Left lung (tissue), 10 donors: Measurements from ENCODE around the gene ZIC5. TPM values are rescaled to one million over a fixed set of nuclear protein-coding genes. Genes with fewer than 3 reads are reported as not detected.

Experiments used
- ATAC-seq: fragments of 200-7000 bp; cut with Tn5 transposase; one replicate; pipeline ENCODE4 v1.9.1; 2020; ENCODE audit warnings: moderate library complexity
- DNase-seq, 4 donors: peaks; one replicate each; pipeline ENCODE4 v3.0.0-alpha.2; 2013 to 2020
- H3K27ac ChIP-seq, 2 donors: fragments of 200-600 bp; sonication (generic) in 1 of 2; one replicate each; pipeline versions ENCODE4 v1.5.0 to v1.8.0; 2020 to 2021
- H3K27me3 ChIP-seq, 2 donors: fragments of 200-600 bp; sonication (generic) in 1 of 2; one replicate each; pipeline versions ENCODE4 v1.5.0 to v1.8.0; 2020 to 2021
- H3K36me3 ChIP-seq, 2 donors: fragments of 200-600 bp; sonication (generic) in 1 of 2; one replicate each; pipeline versions ENCODE4 v1.5.0 to v1.8.0; 2020 to 2021
- H3K4me1 ChIP-seq, 2 donors: fragments of 200-600 bp; one replicate each; pipeline ENCODE4 v1.8.0; 2021
- H3K4me3 ChIP-seq, 2 donors: fragments of 200-600 bp; sonication (generic) in 1 of 2; one replicate each; pipeline versions ENCODE4 v1.5.0 to v1.8.0; 2020 to 2021; ENCODE audit warnings: mild to moderate bottlenecking in 1 of 2
- H3K9me3 ChIP-seq, 2 donors: fragments of 200-600 bp; sonication (generic) in 1 of 2; one replicate each; pipeline versions ENCODE4 v1.5.0 to v1.8.0; 2020 to 2021
- intact Hi-C, 2 donors: fragments of 100-400 bp; cut with DNase I; formaldehyde crosslinking; loops; one replicate each; pipeline versions ENCODE4 v1.11.2 to v1.14.2; 2022
- polyA plus RNA-seq, 6 donors: library from polyadenylated mRNA; unstranded; fragments of 120-200 nt; gene quantifications; one replicate each; pipeline ENCODE4 v1.2.1, GENCODE V29; 2013; ENCODE audit not compliant: insufficient read length in 6 of 6
- total RNA-seq, 2 donors: library from RNA; stranded (reverse); fragmentation: NEBNext Ultra II Directional; extraction: Animal tissue kit (Norgen Biotek cat#: 25700); gene quantifications; one replicate each; pipeline ENCODE4 v1.2.1, GENCODE V29; 2021
- TF ChIP-seq, protein P1 (sequence below), 2 donors: fragments of 200-600 bp; sonication (generic) in 1 of 2; IDR thresholded peaks; one replicate each; pipeline versions ENCODE4 v1.5.0 to v1.8.0; 2021; ENCODE audit warnings: antibody characterized with exemption in 2 of 2
- donor health status: DM: no; HTN: yes; CAD: no.
- donor health status: DM: no; HTN: no; CAD: no.

Gene ZIC5
- total and polyA plus RNA-seq, 8 donors, result not detected

DNA sequence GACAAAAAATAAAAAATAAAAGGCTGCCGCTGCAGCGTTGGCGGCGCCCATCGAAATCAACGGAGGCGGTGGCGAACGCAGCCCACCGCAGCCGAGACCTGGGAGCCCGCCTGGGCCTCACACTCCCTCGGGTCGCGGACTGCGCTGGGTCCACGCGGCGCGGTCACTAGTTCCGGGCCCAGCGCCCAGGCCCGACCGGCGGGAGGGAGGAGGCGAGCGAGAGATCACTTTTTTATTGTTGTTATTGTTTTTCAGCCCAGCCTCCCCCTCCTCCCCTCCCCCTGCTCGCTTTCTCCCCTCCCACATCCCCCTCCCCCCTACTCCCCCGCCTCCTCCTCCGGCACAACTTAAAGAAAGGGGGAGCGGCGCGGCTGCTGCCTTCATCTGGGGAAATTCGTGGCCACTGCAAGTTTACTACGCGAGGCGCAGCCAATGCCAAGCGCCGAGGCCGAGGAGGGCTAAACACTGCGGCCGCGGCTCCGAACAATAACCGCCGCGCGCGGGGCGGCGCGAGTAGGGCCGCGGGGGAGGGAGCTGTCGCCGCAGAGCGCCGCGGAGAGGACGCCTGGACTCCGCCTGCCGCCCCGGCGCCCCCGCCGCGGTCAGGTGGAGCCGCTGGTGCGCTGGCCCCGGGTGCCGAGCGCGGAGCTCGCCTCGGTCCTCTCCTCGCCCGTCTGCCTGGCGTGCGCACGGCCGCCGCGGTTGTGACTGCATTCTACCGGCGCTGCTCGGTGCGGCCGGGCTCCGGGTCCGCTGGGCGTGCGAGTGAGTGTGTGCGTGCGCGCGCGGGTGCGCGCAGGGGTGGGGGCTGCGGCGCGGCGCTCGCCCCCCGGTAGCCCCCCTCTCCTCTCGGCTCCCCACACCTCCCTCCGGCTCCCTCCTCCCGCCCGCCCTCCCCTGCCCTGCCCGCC lies 9.5 kb upstream of the ZIC5 start:
- peak; percentile 33 for ATAC-seq
- no peak overlapping the region for H3K27ac ChIP-seq
- peaks cover 94 to 100% of the 10 kb centered on the region in 2 donors for H3K27me3 ChIP-seq
- H3K4me3 ChIP-seq, result peak overlapping the region; percentile 25 to 40
- peaks cover 4 to 35% of the 10 kb centered on the region in 2 donors for H3K4me1 ChIP-seq
- intact Hi-C loops, result no loop called here
- H3K9me3 ChIP-seq, result no peaks in the 10 kb centered on the region
- TF ChIP-seq, protein P1, sequence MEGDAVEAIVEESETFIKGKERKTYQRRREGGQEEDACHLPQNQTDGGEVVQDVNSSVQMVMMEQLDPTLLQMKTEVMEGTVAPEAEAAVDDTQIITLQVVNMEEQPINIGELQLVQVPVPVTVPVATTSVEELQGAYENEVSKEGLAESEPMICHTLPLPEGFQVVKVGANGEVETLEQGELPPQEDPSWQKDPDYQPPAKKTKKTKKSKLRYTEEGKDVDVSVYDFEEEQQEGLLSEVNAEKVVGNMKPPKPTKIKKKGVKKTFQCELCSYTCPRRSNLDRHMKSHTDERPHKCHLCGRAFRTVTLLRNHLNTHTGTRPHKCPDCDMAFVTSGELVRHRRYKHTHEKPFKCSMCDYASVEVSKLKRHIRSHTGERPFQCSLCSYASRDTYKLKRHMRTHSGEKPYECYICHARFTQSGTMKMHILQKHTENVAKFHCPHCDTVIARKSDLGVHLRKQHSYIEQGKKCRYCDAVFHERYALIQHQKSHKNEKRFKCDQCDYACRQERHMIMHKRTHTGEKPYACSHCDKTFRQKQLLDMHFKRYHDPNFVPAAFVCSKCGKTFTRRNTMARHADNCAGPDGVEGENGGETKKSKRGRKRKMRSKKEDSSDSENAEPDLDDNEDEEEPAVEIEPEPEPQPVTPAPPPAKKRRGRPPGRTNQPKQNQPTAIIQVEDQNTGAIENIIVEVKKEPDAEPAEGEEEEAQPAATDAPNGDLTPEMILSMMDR (IDR thresholded peaks at IDR 0.05), result no peak
- peak in 1 of 4 donors; percentile 70 for DNase-seq
- H3K36me3 ChIP-seq, result no peaks in the 10 kb centered on the region

DNA sequence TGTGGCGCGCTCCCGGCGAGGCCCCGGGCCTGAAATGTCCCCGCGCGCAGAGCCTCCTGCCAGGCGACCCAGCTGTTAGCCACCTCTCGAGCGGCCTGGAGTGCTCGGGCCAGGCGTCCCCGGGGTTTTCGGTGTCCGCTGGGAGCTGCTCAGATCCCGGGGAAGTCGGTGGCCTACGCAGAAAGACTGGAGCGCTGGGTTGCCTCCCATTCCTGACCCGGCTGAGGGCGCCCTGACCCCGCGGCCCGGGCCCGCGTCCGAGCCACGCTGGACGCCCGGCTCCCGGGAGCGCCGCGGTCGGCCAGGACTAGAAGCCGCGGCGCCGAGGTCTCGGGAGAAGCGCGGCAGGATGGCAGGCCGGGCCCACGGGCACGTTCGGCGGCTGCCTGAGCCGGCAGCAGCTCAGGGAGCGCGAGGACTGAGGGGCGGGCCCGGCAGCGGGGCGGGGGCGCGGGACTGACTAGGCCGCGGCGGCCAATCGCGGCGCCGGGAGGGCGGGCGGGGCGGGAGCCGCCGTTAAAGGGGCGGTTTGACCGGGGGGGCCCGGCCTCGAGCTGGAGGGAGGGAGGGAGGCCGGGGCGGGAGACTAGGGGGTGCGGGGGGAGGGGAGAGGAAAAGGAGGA lies 8.7 kb upstream of the ZIC5 start:
- intact Hi-C loops, result no loop called here
- DNase-seq, result peak in 3 of 4 donors; percentile 51 to 85 (median 60)
- peaks cover 95 to 100% of the 10 kb centered on the region in 2 donors for H3K27me3 ChIP-seq
- peaks cover 4 to 35% of the 10 kb centered on the region in 2 donors for H3K4me1 ChIP-seq
- TF ChIP-seq, protein P1 (IDR thresholded peaks at IDR 0.05), result no peak
- H3K27ac ChIP-seq, result no peak overlapping the region
- no peaks in the 10 kb centered on the region for H3K36me3 ChIP-seq
- peak; percentile 90 for ATAC-seq
- H3K9me3 ChIP-seq, result no peaks in the 10 kb centered on the region
- peak overlapping the region; percentile 25 to 40 for H3K4me3 ChIP-seq

DNA sequence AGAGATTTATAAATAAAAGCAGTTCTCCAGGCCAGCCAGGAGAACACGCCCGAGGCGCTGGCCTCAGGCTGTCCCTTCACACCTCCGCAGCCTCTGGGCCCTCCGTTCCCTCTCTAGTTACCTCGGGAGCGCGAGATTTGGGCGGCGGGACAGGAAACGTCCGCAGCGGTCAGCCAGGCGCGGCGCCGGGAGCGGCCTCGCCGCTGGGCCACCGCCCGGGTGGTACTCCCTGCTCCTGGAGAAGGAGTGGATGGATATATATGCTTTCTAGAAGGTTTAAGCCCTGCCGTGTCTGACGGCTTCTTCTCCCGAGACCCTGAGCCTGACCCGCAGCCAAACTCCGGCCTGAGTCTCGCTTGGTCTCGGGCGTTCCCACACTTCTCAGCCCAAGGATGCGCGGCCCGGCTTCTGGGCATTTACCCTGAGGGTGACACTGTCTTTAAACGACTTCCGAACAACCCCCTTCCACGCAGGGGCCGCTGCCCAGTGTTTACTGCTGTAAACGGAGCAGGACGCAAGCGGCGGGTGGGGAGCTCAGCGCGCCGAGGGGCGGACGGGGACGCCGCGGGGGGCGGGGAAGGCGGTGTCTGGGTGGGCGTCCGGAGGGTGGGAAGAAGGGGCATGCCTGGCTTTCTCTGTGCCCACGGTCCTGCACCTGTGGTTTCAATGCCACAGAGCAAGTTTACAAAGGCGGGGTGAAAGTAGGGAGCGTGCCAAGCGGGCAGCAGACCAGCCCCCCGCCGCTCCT lies 8.1 kb upstream of the ZIC5 start:
- Histone ChIP-seq H3K4me3 (peak overlapping the region in 1 of 2 donors; percentile 40), H3K9me3 (no peaks in the 10 kb centered on the region), H3K4me1 (peaks cover 4 to 35% of the 10 kb centered on the region in 2 donors), H3K27ac (no peak overlapping the region), H3K36me3 (no peaks in the 10 kb centered on the region), H3K27me3 (peaks cover 96 to 100% of the 10 kb centered on the region in 2 donors)
- ATAC-seq (no peak), DNase-seq (no peak)
- TF ChIP-seq, protein P1 (IDR thresholded peaks at IDR 0.05), result no peak
- intact Hi-C loops, result no loop called here

DNA sequence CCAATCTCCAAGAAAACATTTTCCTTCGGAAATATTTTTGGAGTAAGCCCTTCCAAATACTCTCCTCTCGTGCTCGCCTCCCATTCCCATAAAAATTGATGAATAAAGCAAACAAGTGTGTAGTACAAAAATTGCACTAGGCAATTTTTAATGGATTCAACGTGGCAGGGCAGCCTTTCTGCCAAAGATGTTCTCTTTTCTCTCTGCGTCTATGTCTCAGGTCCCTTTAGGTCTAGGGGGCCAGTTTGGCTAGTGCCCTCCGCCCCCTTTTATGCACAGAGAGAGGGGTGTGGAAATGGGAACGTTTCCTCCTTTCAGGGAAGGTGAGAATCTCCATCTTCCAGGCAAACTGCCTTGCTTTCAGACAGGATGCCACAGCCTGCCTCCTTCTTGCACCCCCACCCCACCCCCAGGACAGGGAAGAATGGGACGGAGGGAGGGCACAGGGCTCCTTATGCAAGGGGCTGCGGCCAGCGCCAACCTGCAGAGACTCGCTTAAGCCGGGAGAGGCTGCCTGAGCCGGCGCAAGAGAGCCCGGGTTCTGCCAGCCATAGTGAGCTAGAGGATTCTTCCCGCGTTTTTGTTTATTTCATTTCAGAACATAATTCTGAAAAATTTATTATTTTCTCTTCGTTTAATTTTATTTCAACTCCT lies 7.4 kb upstream of the ZIC5 start:
- Histone ChIP-seq H3K9me3 (no peaks in the 10 kb centered on the region), H3K4me1 (peaks cover 4 to 35% of the 10 kb centered on the region in 2 donors), H3K36me3 (no peaks in the 10 kb centered on the region), H3K4me3 (no peak overlapping the region), H3K27me3 (peaks cover 96 to 100% of the 10 kb centered on the region in 2 donors), H3K27ac (no peak overlapping the region)
- intact Hi-C loops, result no loop called here
- TF ChIP-seq, protein P1 (IDR thresholded peaks at IDR 0.05), result no peak
- DNase-seq (peak in 1 of 4 donors; percentile 59), ATAC-seq (no peak)
